Neural progenitor cell (in vitro differentiated cells): ENCODE results near the gene MANF. TPM values are rescaled to one million over a fixed set of nuclear protein-coding genes. Genes with fewer than 3 reads are reported as not detected.

ENCODE experiments used
- DNase-seq: peaks from one replicate; pipeline ENCODE4 v3.0.0-alpha.2; 2016; ENCODE audit warnings: low spot score
- H2AFZ ChIP-seq: fragments of 200-600 bp; sonication (generic); replicated peaks from 2 replicates; pipeline ENCODE4 v1.6.1; 2016; ENCODE audit warnings: antibody characterized with exemption
- H3F3A ChIP-seq: fragments of 200-600 bp; sonication (generic); 2 replicates; pipeline ENCODE4 v1.6.1; 2016; ENCODE audit warnings: antibody characterized with exemption, low read depth
- H3K27ac ChIP-seq: fragments of 200-600 bp; sonication (generic); 2 replicates; pipeline ENCODE4 v1.5.1; 2016; ENCODE audit warnings: mild to moderate bottlenecking
- H3K27me3 ChIP-seq: fragments of 200-600 bp; sonication (generic); 2 replicates; pipeline ENCODE4 v1.6.1; 2016; ENCODE audit warnings: mild to moderate bottlenecking, moderate library complexity
- H3K36me3 ChIP-seq: fragments of 200-600 bp; sonication (generic); 2 replicates; pipeline ENCODE4 v1.5.1; 2016
- H3K4me1 ChIP-seq: fragments of 200-600 bp; sonication (generic); 2 replicates; pipeline ENCODE4 v1.6.1; 2016; ENCODE audit warnings: mixed run types
- H3K4me2 ChIP-seq: fragments of 200-600 bp; sonication (generic); 2 replicates; pipeline ENCODE4 v1.6.1; 2016
- H3K4me3 ChIP-seq: fragments of 200-600 bp; sonication (generic); 2 replicates; pipeline ENCODE4 v1.5.1; 2016
- H3K79me2 ChIP-seq: fragments of 200-600 bp; sonication (generic); 2 replicates; pipeline ENCODE4 v1.6.1; 2016; ENCODE audit warnings: low read depth
- H3K9ac ChIP-seq: fragments of 200-600 bp; sonication (generic); 2 replicates; pipeline ENCODE4 v1.6.1; 2016
- H3K9me3 ChIP-seq: fragments of 200-600 bp; sonication (generic); 2 replicates; pipeline ENCODE4 v1.5.1; 2016; ENCODE audit warnings: low read depth
- H4K20me1 ChIP-seq: fragments of 200-600 bp; sonication (generic); 2 replicates; pipeline ENCODE4 v1.6.1; 2016; ENCODE audit warnings: low read depth
- H3K27ac Mint-ChIP-seq: 3 replicates; pipeline ENCODE4 v1.8.0; 2021; ENCODE audit warnings: mixed read lengths
- H3K27me3 Mint-ChIP-seq: 2 replicates; pipeline ENCODE4 v1.8.0; 2022; ENCODE audit warnings: low read depth, mild to moderate bottlenecking, inconsistent platforms, moderate library complexity, mixed read lengths; ENCODE audit not compliant: insufficient read depth
- H3K36me3 Mint-ChIP-seq: 3 replicates; pipeline ENCODE4 v1.8.0; 2021; ENCODE audit warnings: mixed read lengths
- H3K4me1 Mint-ChIP-seq: 3 replicates; pipeline ENCODE4 v1.8.0; 2021; ENCODE audit warnings: mixed read lengths
- H3K4me3 Mint-ChIP-seq: 3 replicates; pipeline ENCODE4 v1.8.0; 2021; ENCODE audit warnings: mild to moderate bottlenecking, moderate library complexity, mixed read lengths
- H3K9me3 Mint-ChIP-seq: 3 replicates; pipeline ENCODE4 v1.8.0; 2020; ENCODE audit warnings: mixed read lengths
- EZH2 ChIP-seq: fragments of 200-600 bp; sonication (generic); IDR thresholded peaks from 2 replicates; pipeline ENCODE4 v1.6.1; 2017; ENCODE audit warnings: antibody characterized with exemption, mild to moderate bottlenecking, moderate library complexity
- EZH2phosphoT487 ChIP-seq: fragments of 200-600 bp; sonication (generic); IDR thresholded peaks from 2 replicates; pipeline ENCODE4 v1.6.1; 2017; ENCODE audit warnings: antibody characterized with exemption
- total RNA-seq: library from RNA; depleted of rRNA; stranded (reverse); fragments of >200 nt; gene quantifications from 2 replicates; pipeline ENCODE4 v1.2.3, GENCODE V29; 2015; ENCODE audit warnings: low replicate concordance
- TF ChIP-seq, protein P1 (sequence below): fragments of 200-600 bp; sonication (generic); IDR thresholded peaks from 2 replicates; pipeline ENCODE4 v1.5.1; 2017; ENCODE audit warnings: antibody characterized with exemption, mild to moderate bottlenecking

MANF gene
- total RNA-seq, 1 donor from 2014 or later = 68.9 TPM

DNA sequence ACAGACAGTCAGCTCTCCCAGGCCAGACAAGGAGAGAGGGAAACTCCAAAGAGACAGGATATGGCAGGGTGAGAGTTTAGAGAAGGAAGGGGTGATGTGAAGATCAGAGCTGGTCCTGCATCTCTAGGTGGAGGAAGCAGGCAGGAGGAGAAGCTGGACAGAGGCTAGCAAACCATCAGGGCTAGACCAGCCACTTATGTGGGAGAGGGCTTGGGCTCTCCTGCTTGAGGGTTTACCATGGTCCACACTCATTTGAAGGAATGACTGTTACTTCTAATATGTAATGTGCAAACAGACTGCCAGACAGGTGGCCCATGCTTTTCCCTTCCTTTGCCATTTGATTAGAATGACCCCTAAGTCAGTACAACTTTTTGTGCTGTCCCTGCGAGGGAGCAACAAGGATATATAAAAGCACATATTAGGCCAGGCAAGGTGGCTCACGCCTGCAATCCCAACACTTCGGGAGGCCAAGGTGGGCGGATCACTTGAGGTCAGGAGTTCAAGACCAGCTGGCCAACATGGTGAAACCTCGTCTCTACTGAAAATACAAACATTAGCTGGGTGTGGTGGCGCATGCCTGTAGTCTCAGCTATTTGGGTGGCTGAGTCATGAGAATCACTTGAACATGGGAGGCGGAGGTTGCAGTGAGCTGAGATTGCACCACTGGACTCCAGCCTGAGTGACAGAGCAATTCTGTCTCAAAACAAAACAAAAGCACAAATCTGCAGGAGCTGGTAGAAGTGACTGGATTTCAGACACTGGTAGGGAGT lies 41.0 kb upstream of the MANF start:
- TF ChIP-seq EZH2 = no peak
- no peak for TF ChIP-seq EZH2phosphoT487
- Histone ChIP-seq H2AFZ (no peak overlapping the region), H3K79me2 (no peaks in the 10 kb centered on the region), H3K4me1 (peaks cover 8% of the 10 kb centered on the region), H4K20me1 (no peaks in the 10 kb centered on the region), H3K27ac (no peak overlapping the region), H3K36me3 (no peaks in the 10 kb centered on the region), H3K27me3 (no peaks in the 10 kb centered on the region), H3K9ac (no peak overlapping the region), H3F3A (no peaks in the 10 kb centered on the region), H3K9me3 (no peaks in the 10 kb centered on the region), H3K4me2 (no peak overlapping the region), H3K4me3 (no peak overlapping the region)
- H3K9me3 Mint-ChIP-seq = no peaks in the 10 kb centered on the region
- peaks cover 21% of the 10 kb centered on the region for H3K4me1 Mint-ChIP-seq
- no peak overlapping the region for H3K27ac Mint-ChIP-seq
- H3K27me3 Mint-ChIP-seq = no peaks in the 10 kb centered on the region
- H3K4me3 Mint-ChIP-seq = peak overlapping the region; percentile 53
- no peak for DNase-seq
- peaks cover 6% of the 10 kb centered on the region for H3K36me3 Mint-ChIP-seq

DNA sequence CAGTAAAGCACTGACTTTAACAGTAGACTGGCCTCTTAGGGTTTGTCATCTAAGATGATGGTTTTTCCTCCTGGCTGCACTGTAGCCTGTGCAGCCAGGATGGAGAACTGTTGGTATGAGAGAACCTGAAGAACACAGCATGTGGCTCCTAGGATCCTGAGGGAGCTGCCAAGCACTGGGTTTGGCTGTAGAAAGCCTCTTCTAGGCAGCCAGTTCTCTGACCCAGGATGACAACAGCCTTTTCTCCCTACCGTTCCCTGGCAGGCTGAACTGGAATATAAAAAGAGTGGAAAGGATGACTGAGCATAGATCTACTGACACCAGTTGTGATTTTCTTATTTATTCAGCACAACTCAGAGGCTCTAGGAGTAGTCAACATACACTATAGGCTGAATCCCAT lies 34.3 kb upstream of the MANF start:
- no peaks in the 10 kb centered on the region for H3K27me3 ChIP-seq
- H3K9me3 ChIP-seq = no peaks in the 10 kb centered on the region
- no peak overlapping the region for H2AFZ ChIP-seq
- no peaks in the 10 kb centered on the region for H3F3A ChIP-seq
- no peak for DNase-seq
- TF ChIP-seq, protein P1, sequence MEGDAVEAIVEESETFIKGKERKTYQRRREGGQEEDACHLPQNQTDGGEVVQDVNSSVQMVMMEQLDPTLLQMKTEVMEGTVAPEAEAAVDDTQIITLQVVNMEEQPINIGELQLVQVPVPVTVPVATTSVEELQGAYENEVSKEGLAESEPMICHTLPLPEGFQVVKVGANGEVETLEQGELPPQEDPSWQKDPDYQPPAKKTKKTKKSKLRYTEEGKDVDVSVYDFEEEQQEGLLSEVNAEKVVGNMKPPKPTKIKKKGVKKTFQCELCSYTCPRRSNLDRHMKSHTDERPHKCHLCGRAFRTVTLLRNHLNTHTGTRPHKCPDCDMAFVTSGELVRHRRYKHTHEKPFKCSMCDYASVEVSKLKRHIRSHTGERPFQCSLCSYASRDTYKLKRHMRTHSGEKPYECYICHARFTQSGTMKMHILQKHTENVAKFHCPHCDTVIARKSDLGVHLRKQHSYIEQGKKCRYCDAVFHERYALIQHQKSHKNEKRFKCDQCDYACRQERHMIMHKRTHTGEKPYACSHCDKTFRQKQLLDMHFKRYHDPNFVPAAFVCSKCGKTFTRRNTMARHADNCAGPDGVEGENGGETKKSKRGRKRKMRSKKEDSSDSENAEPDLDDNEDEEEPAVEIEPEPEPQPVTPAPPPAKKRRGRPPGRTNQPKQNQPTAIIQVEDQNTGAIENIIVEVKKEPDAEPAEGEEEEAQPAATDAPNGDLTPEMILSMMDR = no peak
- TF ChIP-seq EZH2 = no peak
- no peak for TF ChIP-seq EZH2phosphoT487
- H3K4me3 Mint-ChIP-seq = no peak overlapping the region
- H3K27ac ChIP-seq = no peak overlapping the region
- no peak overlapping the region for H3K4me3 ChIP-seq
- H3K4me2 ChIP-seq = no peak overlapping the region
- peaks cover 7% of the 10 kb centered on the region for H3K36me3 Mint-ChIP-seq
- H3K9ac ChIP-seq = no peak overlapping the region
- H3K4me1 ChIP-seq = peaks cover 4% of the 10 kb centered on the region
- H3K36me3 ChIP-seq = no peaks in the 10 kb centered on the region
- no peaks in the 10 kb centered on the region for H4K20me1 ChIP-seq
- H3K79me2 ChIP-seq = no peaks in the 10 kb centered on the region
- H3K9me3 Mint-ChIP-seq = no peaks in the 10 kb centered on the region
- no peaks in the 10 kb centered on the region for H3K4me1 Mint-ChIP-seq
- no peak overlapping the region for H3K27ac Mint-ChIP-seq
- H3K27me3 Mint-ChIP-seq = peaks cover 2% of the 10 kb centered on the region

DNA sequence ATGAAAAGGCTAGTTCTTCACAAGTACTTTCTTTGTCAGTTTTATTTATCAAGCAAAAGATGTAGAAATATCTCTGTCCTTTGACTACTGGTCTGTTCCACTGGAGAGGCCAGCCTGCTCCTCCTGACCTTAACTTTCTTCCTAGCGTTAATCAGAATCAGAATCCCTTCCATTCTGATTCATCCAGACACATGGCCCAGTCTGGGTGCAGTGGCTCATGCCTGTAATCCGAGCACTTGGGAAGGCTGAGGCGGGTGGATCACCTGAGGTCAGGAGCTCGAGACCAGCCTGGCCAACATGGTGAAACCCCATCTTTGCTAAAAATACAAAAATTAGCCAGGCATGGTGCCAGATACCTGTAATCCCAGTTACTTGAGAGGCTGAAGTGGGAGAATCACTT lies 32.0 kb upstream of the MANF start:
- Mint-ChIP-seq H3K9me3 (no peaks in the 10 kb centered on the region), H3K4me1 (no peaks in the 10 kb centered on the region), H3K27me3 (peaks cover 3% of the 10 kb centered on the region), H3K36me3 (peaks cover 7% of the 10 kb centered on the region), H3K4me3 (no peak overlapping the region), H3K27ac (no peak overlapping the region)
- Histone ChIP-seq H3F3A (no peaks in the 10 kb centered on the region), H3K27me3 (no peaks in the 10 kb centered on the region), H3K79me2 (no peaks in the 10 kb centered on the region), H2AFZ (no peak overlapping the region), H3K9ac (no peak overlapping the region), H3K4me3 (no peak overlapping the region), H3K36me3 (no peaks in the 10 kb centered on the region), H3K27ac (no peak overlapping the region), H4K20me1 (no peaks in the 10 kb centered on the region), H3K4me2 (no peak overlapping the region), H3K4me1 (peaks cover 4% of the 10 kb centered on the region), H3K9me3 (no peaks in the 10 kb centered on the region)
- no peak for DNase-seq
- TF ChIP-seq EZH2 (no peak), EZH2phosphoT487 (no peak)
- TF ChIP-seq, protein P1 = no peak

DNA sequence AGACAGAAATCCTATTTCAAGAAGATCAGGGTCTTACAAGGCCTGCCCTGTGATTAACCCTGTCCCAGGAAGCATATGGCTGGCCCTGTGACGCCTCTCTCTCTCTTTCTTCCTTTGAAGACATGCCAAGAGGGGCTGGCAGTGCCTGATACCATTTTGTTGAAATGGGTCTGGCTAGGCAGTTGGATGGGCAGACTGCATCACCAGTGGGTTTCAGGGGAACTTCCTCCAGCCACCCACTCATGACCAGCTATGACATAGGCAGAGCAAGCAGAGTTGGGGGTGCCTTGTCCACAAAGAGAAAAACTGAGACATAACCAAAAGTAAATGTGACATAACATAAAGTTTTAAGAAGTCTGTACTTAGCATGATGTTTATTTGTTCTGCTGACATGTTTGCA lies 31.4 kb upstream of the MANF start:
- no peak overlapping the region for H3K4me3 ChIP-seq
- Mint-ChIP-seq H3K27ac (peak overlapping the region; percentile 64), H3K4me1 (no peaks in the 10 kb centered on the region), H3K27me3 (peaks cover 3% of the 10 kb centered on the region), H3K36me3 (peaks cover 7% of the 10 kb centered on the region), H3K4me3 (no peak overlapping the region), H3K9me3 (no peaks in the 10 kb centered on the region)
- H3K79me2 ChIP-seq = no peaks in the 10 kb centered on the region
- DNase-seq = no peak
- H3K9ac ChIP-seq = no peak overlapping the region
- H4K20me1 ChIP-seq = no peaks in the 10 kb centered on the region
- peaks cover 4% of the 10 kb centered on the region for H3K4me1 ChIP-seq
- no peak for TF ChIP-seq EZH2
- TF ChIP-seq, protein P1 = no peak
- no peak for TF ChIP-seq EZH2phosphoT487
- H3K27ac ChIP-seq = no peak overlapping the region
- H3K27me3 ChIP-seq = no peaks in the 10 kb centered on the region
- H3K4me2 ChIP-seq = no peak overlapping the region
- H3F3A ChIP-seq = no peaks in the 10 kb centered on the region
- H3K36me3 ChIP-seq = no peaks in the 10 kb centered on the region
- no peak overlapping the region for H2AFZ ChIP-seq
- H3K9me3 ChIP-seq = no peaks in the 10 kb centered on the region
